H9 (cell line): Measurements from ENCODE around the gene SAT2. TPM values are rescaled to one million over a fixed set of nuclear protein-coding genes. Genes with fewer than 3 reads are reported as not detected.
"Not testable (repeated sequence)": the region's sequence is repeated elsewhere in the genome, so short reads cannot be mapped to it uniquely, and the experiment has no call there.

Source experiments
- DNase-seq: peaks from one replicate; pipeline ENCODE4 v3.0.0-alpha.2; 2017
- H2AFZ ChIP-seq: one replicate; pipeline ENCODE4 v1.6.1; 2013; ENCODE audit warnings: mild to moderate bottlenecking, low read length, control low read depth, moderate library complexity
- H2AK5ac ChIP-seq: 2 replicates; pipeline ENCODE4 v1.6.1; 2013; ENCODE audit warnings: low read length, control low read depth, mixed read lengths; ENCODE audit not compliant: insufficient read length
- H2BK120ac ChIP-seq: one replicate; pipeline ENCODE4 v1.6.1; 2013; ENCODE audit warnings: low read depth, mild to moderate bottlenecking, low read length, control low read depth, inconsistent platforms; ENCODE audit not compliant: poor library complexity, severe bottlenecking
- H2BK12ac ChIP-seq: 2 replicates; pipeline ENCODE4 v1.6.1; 2013; ENCODE audit warnings: low read length, control low read depth, mixed read lengths, low read depth; ENCODE audit not compliant: insufficient read length
- H2BK15ac ChIP-seq: 2 replicates; pipeline ENCODE4 v1.6.1; 2013; ENCODE audit warnings: low read depth, low read length, control low read depth
- H2BK20ac ChIP-seq: one replicate; pipeline ENCODE4 v1.6.1; 2013; ENCODE audit warnings: low read depth, mild to moderate bottlenecking, low read length, control low read depth, inconsistent platforms; ENCODE audit not compliant: poor library complexity, severe bottlenecking
- H2BK5ac ChIP-seq: 2 replicates; pipeline ENCODE4 v1.6.1; 2013; ENCODE audit warnings: low read length, control low read depth, mixed read lengths; ENCODE audit not compliant: insufficient read length
- H3K14ac ChIP-seq: 2 replicates; pipeline ENCODE4 v1.6.1; 2013; ENCODE audit warnings: low read length, control low read depth; ENCODE audit not compliant: insufficient read depth
- H3K18ac ChIP-seq: 2 replicates; pipeline ENCODE4 v1.6.1; 2013; ENCODE audit warnings: low read depth, mild to moderate bottlenecking, mixed read lengths, low read length, control low read depth; ENCODE audit not compliant: insufficient read length
- H3K23ac ChIP-seq: 2 replicates; pipeline ENCODE4 v1.6.1; 2013; ENCODE audit warnings: low read length, control low read depth, mixed read lengths, low read depth; ENCODE audit not compliant: insufficient read length
- H3K23me2 ChIP-seq: 2 replicates; pipeline ENCODE4 v1.6.1; 2013; ENCODE audit warnings: low read depth, mild to moderate bottlenecking, mixed read lengths, low read length, control low read depth; ENCODE audit not compliant: insufficient read length, poor library complexity, severe bottlenecking
- H3K27ac ChIP-seq: 2 replicates; pipeline ENCODE4 v1.5.1; 2013; ENCODE audit warnings: low read length, control low read depth, mixed read lengths, low read depth; ENCODE audit not compliant: insufficient read length
- H3K27me3 ChIP-seq: 2 replicates; pipeline ENCODE4 v1.6.1; 2013; ENCODE audit warnings: low read length, control low read depth, inconsistent platforms; ENCODE audit not compliant: insufficient read depth
- H3K4ac ChIP-seq: 2 replicates; pipeline ENCODE4 v1.6.1; 2013; ENCODE audit warnings: low read depth, mild to moderate bottlenecking, control low read depth, inconsistent platforms, low read length, moderate library complexity
- H3K4me1 ChIP-seq: 2 replicates; pipeline ENCODE4 v1.6.1; 2013; ENCODE audit warnings: low read length, control low read depth, inconsistent platforms; ENCODE audit not compliant: insufficient read depth
- H3K4me2 ChIP-seq: 2 replicates; pipeline ENCODE4 v1.6.1; 2013; ENCODE audit warnings: low read length, control low read depth, mixed read lengths; ENCODE audit not compliant: insufficient read length, insufficient read depth
- H3K56ac ChIP-seq: 2 replicates; pipeline ENCODE4 v1.6.1; 2013; ENCODE audit warnings: low read depth, mild to moderate bottlenecking, mixed read lengths, low read length, control low read depth; ENCODE audit not compliant: insufficient read length
- H3K79me1 ChIP-seq: 2 replicates; pipeline ENCODE4 v1.6.1; 2013; ENCODE audit warnings: low read depth, mild to moderate bottlenecking, moderate library complexity, low read length, control low read depth, inconsistent platforms; ENCODE audit not compliant: insufficient read depth, poor library complexity, severe bottlenecking
- H3K79me2 ChIP-seq: 2 replicates; pipeline ENCODE4 v1.6.1; 2013; ENCODE audit warnings: low read length, control low read depth, inconsistent platforms; ENCODE audit not compliant: insufficient read depth
- H3K9ac ChIP-seq: 2 replicates; pipeline ENCODE4 v1.6.1; 2013; ENCODE audit warnings: low read length, control low read depth, mixed read lengths; ENCODE audit not compliant: insufficient read length; ENCODE audit errors: extremely low read depth
- H3K9me3 ChIP-seq: one replicate; pipeline ENCODE4 v1.6.1; 2013; ENCODE audit warnings: low read depth, low read length, inconsistent platforms; ENCODE audit not compliant: control insufficient read depth
- H3T11ph ChIP-seq: one replicate; pipeline ENCODE4 v1.6.1; 2013; ENCODE audit warnings: mild to moderate bottlenecking, low read length, control low read depth, inconsistent platforms
- H4K20me1 ChIP-seq: one replicate; pipeline ENCODE4 v1.6.1; 2013; ENCODE audit not compliant: control insufficient read depth, insufficient read length, insufficient read depth
- H4K5ac ChIP-seq: 2 replicates; pipeline ENCODE4 v1.6.1; 2013; ENCODE audit warnings: low read depth, mild to moderate bottlenecking, mixed read lengths, low read length, control low read depth; ENCODE audit not compliant: insufficient read length
- H4K8ac ChIP-seq: replicated peaks from 2 replicates; pipeline ENCODE4 v1.6.1; 2013; ENCODE audit warnings: low read length, control low read depth, mixed read lengths, low read depth; ENCODE audit not compliant: insufficient read length
- H4K91ac ChIP-seq: 2 replicates; pipeline ENCODE4 v1.6.1; 2013; ENCODE audit warnings: low read depth, mild to moderate bottlenecking, moderate library complexity, mixed read lengths, low read length, control low read depth; ENCODE audit not compliant: insufficient read length
- H3K27ac Mint-ChIP-seq, 3 experiments: 2 replicates in 2 of 3; 3 replicates in 1 of 3; pipeline ENCODE4 v1.8.0; 2020 to 2021; ENCODE audit warnings: mixed read lengths in 3 of 3, mild to moderate bottlenecking in 1 of 3, moderate library complexity in 1 of 3
- H3K27me3 Mint-ChIP-seq: 2 replicates; pipeline ENCODE4 v1.8.0; 2021; ENCODE audit warnings: low read depth, mild to moderate bottlenecking, moderate library complexity, mixed read lengths
- H3K36me3 Mint-ChIP-seq, 3 experiments: 2 replicates in 2 of 3; 3 replicates in 1 of 3; pipeline ENCODE4 v1.8.0; 2020 to 2021; ENCODE audit warnings: low read depth in 3 of 3, mixed read lengths in 3 of 3; ENCODE audit not compliant: insufficient read depth in 1 of 3
- H3K4me1 Mint-ChIP-seq, 2 experiments: 2 replicates each; pipeline ENCODE4 v1.8.0; 2020; ENCODE audit warnings: mixed read lengths in 2 of 2
- H3K4me3 Mint-ChIP-seq, 2 experiments: 2 replicates in 1 of 2; 3 replicates in 1 of 2; pipeline ENCODE4 v1.8.0; 2020 to 2021; ENCODE audit warnings: mild to moderate bottlenecking in 2 of 2, mixed read lengths in 2 of 2, moderate library complexity in 1 of 2
- H3K9me3 Mint-ChIP-seq, 2 experiments: 2 replicates in 1 of 2; 3 replicates in 1 of 2; pipeline ENCODE4 v1.8.0; 2020; ENCODE audit warnings: mild to moderate bottlenecking in 2 of 2, mixed read lengths in 2 of 2, moderate library complexity in 1 of 2
- WGBS: extraction: QIAGEN DNeasy Blood & Tissue Kit; methylation state at CpG from one replicate; pipeline ENCODE4 v1.1.7; 2013; ENCODE audit warnings: missing lambda C conversion rate, low lambda C conversion rate, mixed read lengths; ENCODE audit not compliant: insufficient read length; ENCODE audit errors: extremely low coverage; 5-methylcytosine and 5-hydroxymethylcytosine counted together
- total RNA-seq: library from RNA; stranded (reverse); gene quantifications from 2 replicates; pipeline ENCODE4 v1.2.1, GENCODE V29; 2021
- TF ChIP-seq, protein P1 (sequence below): fragments of 200-600 bp; sonication (generic); conservative IDR thresholded peaks from 3 replicates; pipeline ENCODE4 v1.8.0; 2021; ENCODE audit warnings: antibody characterized with exemption, mild to moderate bottlenecking

Gene SAT2
- total RNA-seq, 1 experiment from 2014 or later, result 72.1 TPM

DNA sequence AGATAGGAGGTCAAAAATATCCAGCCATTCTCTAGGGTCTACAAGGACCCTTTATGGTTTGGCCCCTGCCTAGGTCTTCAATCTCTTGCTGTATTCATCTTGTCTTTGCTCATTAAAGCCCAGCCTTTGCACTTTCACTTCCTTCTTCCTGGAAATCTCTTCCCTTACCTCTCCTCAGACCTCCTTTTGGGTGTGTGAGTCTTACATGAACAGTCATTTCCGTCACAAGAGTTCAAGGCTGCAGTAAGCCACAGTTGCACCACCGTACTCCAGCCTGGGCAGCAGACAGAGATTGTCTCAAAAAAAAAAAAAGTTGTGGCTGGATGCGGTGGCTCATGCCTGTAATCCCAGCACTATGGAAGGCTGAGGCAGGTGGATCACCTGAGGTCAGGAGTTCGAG lies 17.2 kb upstream of the SAT2 start:
- H3K4ac ChIP-seq, result no peak overlapping the region
- H3K36me3 Mint-ChIP-seq, result no peaks in the 10 kb centered on the region
- no CpG with 5 or more reads among the region's 4 CpGs for whole genome bisulfite sequencing
- no peak overlapping the region for H4K5ac ChIP-seq
- no peak overlapping the region for H2BK120ac ChIP-seq
- no peak overlapping the region for H3K9ac ChIP-seq
- H4K8ac ChIP-seq, result no peak overlapping the region
- H3T11ph ChIP-seq, result no peak overlapping the region
- no peaks in the 10 kb centered on the region for H3K79me1 ChIP-seq
- H3K27me3 ChIP-seq, result peaks cover 2% of the 10 kb centered on the region
- H3K14ac ChIP-seq, result no peak overlapping the region
- no peak overlapping the region for H2AFZ ChIP-seq
- no peak overlapping the region for H2BK12ac ChIP-seq
- H4K91ac ChIP-seq, result no peak overlapping the region
- peaks cover 0 to 4% of the 10 kb centered on the region in 2 experiments; a peak in 3 of 4 replicates for H3K4me1 Mint-ChIP-seq
- TF ChIP-seq, protein P1, sequence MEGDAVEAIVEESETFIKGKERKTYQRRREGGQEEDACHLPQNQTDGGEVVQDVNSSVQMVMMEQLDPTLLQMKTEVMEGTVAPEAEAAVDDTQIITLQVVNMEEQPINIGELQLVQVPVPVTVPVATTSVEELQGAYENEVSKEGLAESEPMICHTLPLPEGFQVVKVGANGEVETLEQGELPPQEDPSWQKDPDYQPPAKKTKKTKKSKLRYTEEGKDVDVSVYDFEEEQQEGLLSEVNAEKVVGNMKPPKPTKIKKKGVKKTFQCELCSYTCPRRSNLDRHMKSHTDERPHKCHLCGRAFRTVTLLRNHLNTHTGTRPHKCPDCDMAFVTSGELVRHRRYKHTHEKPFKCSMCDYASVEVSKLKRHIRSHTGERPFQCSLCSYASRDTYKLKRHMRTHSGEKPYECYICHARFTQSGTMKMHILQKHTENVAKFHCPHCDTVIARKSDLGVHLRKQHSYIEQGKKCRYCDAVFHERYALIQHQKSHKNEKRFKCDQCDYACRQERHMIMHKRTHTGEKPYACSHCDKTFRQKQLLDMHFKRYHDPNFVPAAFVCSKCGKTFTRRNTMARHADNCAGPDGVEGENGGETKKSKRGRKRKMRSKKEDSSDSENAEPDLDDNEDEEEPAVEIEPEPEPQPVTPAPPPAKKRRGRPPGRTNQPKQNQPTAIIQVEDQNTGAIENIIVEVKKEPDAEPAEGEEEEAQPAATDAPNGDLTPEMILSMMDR, result no peak
- no peak overlapping the region for H2BK20ac ChIP-seq
- no peaks in the 10 kb centered on the region; a peak in 3 of 5 replicates for H3K9me3 Mint-ChIP-seq
- H2BK15ac ChIP-seq, result no peak overlapping the region
- no peak overlapping the region for H3K4me2 ChIP-seq
- H2BK5ac ChIP-seq, result no peak overlapping the region
- H3K23ac ChIP-seq, result no peak overlapping the region
- no peak overlapping the region for H3K18ac ChIP-seq
- H4K20me1 ChIP-seq, result no peaks in the 10 kb centered on the region
- no peak overlapping the region for H3K27ac Mint-ChIP-seq
- H3K56ac ChIP-seq, result no peak overlapping the region
- no peak for DNase-seq
- H3K9me3 ChIP-seq, result no peaks in the 10 kb centered on the region
- H3K4me1 ChIP-seq, result no peaks in the 10 kb centered on the region
- H3K79me2 ChIP-seq, result no peaks in the 10 kb centered on the region
- H2AK5ac ChIP-seq, result no peak overlapping the region
- H3K27me3 Mint-ChIP-seq, result peaks cover 29% of the 10 kb centered on the region
- H3K27ac ChIP-seq, result no peak overlapping the region
- no peak overlapping the region for H3K4me3 Mint-ChIP-seq
- H3K23me2 ChIP-seq, result no peaks in the 10 kb centered on the region

DNA sequence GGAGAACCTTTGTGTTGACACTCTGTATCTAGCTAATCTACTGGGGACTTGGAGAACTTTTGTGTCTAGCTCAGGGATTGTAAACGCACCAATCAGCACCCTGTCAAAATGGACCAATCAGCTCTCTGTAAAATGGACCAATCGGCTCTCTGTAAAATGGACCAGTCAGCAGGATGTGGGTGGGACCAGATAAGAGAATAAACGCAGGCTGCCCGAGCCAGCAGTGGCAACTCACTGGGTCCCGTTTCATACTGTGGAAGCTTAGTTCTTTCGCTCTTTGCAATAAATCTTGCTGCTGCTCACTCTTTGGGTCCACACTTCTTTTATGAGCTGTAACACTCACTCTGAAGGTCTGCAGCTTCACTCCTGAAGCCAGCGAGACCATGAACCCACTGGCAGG lies 14.0 kb upstream of the SAT2 start:
- not testable (repeated sequence) for DNase-seq, H4K91ac ChIP-seq, H2BK5ac ChIP-seq, H3K79me2 ChIP-seq, H2BK20ac ChIP-seq, H4K5ac ChIP-seq, H2BK120ac ChIP-seq, H3K27ac Mint-ChIP-seq, H3K4me2 ChIP-seq, H3K27me3 Mint-ChIP-seq, H3K36me3 Mint-ChIP-seq, H2AFZ ChIP-seq, H3K9me3 ChIP-seq, H3K14ac ChIP-seq, H4K8ac ChIP-seq, H2BK15ac ChIP-seq, H3K27me3 ChIP-seq, H3T11ph ChIP-seq, H2BK12ac ChIP-seq, H4K20me1 ChIP-seq, H3K4me1 ChIP-seq, H3K4ac ChIP-seq, H3K23ac ChIP-seq, H3K56ac ChIP-seq, H3K9ac ChIP-seq, H3K23me2 ChIP-seq, H3K4me1 Mint-ChIP-seq, H3K9me3 Mint-ChIP-seq, H2AK5ac ChIP-seq, H3K27ac ChIP-seq, H3K79me1 ChIP-seq, H3K4me3 Mint-ChIP-seq, H3K18ac ChIP-seq
- no CpG with 5 or more reads among the region's 7 CpGs for WGBS
